HUES6 (cell line): Measurements from ENCODE around the gene P4HA3.

Source experiments
- H3K27ac ChIP-seq: 2 replicates; pipeline ENCODE4 v1.7.0; 2013; ENCODE audit warnings: low read depth, mild to moderate bottlenecking, low read length, inconsistent platforms
- H3K27me3 ChIP-seq: 2 replicates; pipeline ENCODE4 v1.6.1; 2013; ENCODE audit warnings: low read length; ENCODE audit not compliant: control insufficient read depth, insufficient read depth
- H3K36me3 ChIP-seq: 2 replicates; pipeline ENCODE4 v1.6.1; 2013; ENCODE audit warnings: low read length; ENCODE audit not compliant: control insufficient read depth, insufficient read depth
- H3K4me1 ChIP-seq: 2 replicates; pipeline ENCODE4 v1.6.1; 2013; ENCODE audit warnings: low read length; ENCODE audit not compliant: control insufficient read depth, insufficient read depth
- H3K4me3 ChIP-seq: 2 replicates; pipeline ENCODE4 v1.5.1; 2013; ENCODE audit warnings: low read depth, low read length
- H3K9ac ChIP-seq: one replicate; pipeline ENCODE4 v1.6.1; 2013; ENCODE audit warnings: mild to moderate bottlenecking, low read length
- H3K9me3 ChIP-seq: 2 replicates; pipeline ENCODE4 v1.6.1; 2013; ENCODE audit warnings: low read depth, low read length; ENCODE audit not compliant: control insufficient read depth, insufficient read depth

The P4HA3 gene

DNA sequence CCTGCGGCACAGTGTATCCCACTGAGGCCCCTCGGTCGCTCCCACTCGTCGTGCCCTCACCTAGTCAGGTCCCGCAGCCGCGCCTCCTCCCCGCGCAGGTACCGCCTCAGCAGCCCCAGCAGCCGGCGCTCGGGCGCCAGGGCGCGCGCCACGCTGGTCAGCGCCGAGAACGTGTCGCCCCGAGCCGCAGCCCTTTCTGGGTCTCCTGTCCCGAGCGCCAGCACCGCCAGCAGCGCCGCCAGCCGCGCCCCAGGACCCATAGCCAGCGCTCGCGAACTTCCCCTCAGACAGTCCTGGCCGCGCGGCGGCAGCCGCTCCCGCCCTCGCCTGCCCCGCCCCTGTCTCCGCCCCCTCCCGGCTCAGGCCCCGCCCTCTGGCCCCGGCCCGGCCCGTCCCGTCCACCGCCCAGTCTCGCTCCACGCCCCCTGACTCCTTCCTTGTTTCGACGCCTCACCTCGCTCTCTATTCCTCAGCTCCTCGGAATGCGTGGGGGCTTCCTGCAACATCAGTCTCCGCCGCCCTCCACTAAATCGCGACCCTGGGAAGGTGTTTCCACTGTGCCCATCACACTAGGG is at the start of gene P4HA3:
P4HA3 (minus strand) TSS at position 289 of the 575 bp plus-strand sequence; CDS start at position 260, 29 bp downstream.
- H3K36me3 ChIP-seq, result no peaks in the 10 kb centered on the region
- H3K9me3 ChIP-seq, result 0 out of 2 replicates have a peak, but pooled peaks cover 1% of the 10 kb centered on the region
- H3K27ac ChIP-seq, result no peak within 1 kb of the TSS
- 0 out of 2 replicates have a peak, but pooled peaks cover 2% of the 10 kb centered on the region for H3K4me1 ChIP-seq
- H3K27me3 ChIP-seq, result peaks cover 62% of the 10 kb centered on the region
- no peak within 1 kb of the TSS for H3K9ac ChIP-seq
- peak within 1 kb of the TSS; percentile 63 for H3K4me3 ChIP-seq

DNA sequence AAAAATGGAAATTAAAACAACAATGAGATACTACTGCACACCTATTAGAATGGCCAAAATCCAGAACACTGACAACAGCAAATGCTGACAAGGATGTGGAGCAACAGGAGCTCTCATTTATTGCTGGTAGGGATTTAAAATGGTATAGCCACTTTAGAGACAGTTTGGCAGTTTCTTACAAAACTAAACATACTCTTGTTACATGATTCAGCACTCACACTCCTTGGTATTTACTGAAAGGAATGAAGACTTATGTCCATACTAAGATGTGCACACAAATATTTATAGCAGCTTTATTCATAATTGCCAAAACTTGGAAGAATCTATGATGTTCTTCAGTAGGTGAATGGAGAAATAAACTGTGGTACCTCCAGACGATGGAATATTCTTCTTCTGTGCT is 46.0 kb upstream of the P4HA3 start:
- Histone ChIP-seq H3K27me3 (no peaks in the 10 kb centered on the region), H3K9me3 (peaks cover 17% of the 10 kb centered on the region), H3K36me3 (peaks cover 25% of the 10 kb centered on the region), H3K4me3 (no peak overlapping the region), H3K4me1 (no peaks in the 10 kb centered on the region), H3K27ac (no peak overlapping the region), H3K9ac (no peak overlapping the region)

DNA sequence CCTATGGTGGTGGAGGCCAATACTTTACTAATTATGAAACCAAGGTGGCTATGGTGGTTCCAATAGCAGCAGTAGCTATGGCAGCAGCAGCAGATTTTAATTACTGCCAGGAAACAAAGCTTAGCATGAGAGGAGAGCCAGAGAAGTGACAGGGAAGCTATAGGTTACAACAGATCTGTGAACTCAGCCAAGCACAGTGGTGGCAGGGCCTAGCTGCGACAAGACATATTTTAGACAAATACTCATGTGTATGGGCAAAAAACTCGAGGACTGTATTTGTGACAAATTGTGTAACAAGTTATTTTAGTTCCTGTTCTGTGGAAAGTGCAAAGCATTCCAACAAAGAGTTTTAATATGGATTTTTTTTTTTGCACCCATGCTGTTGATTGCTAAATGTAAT is 44.2 kb upstream of the P4HA3 start:
- Histone ChIP-seq H3K36me3 (peaks cover 30% of the 10 kb centered on the region), H3K27ac (no peak overlapping the region), H3K4me1 (no peaks in the 10 kb centered on the region)

DNA sequence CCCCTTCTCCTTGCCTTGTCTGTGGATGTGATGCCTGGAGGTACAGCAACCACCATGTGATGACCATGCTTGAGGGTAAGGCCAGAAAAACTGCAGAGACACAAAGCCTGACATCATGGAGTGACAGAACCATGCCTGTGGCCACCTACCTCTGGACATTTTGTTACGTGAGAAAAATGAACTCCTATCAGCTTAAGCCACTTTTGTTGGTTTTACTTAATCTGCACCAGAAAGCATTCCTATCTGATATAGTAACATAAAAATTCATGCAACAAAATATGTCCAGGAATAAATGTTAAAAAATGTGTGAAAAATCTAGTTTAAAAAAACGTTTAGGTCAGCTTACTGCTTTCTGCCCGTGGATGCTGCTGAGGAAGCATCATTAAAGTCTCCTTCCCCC is 42.6 kb upstream of the P4HA3 start:
- Histone ChIP-seq H3K9ac (no peak overlapping the region), H3K27me3 (no peaks in the 10 kb centered on the region), H3K9me3 (no peaks in the 10 kb centered on the region), H3K27ac (no peak overlapping the region), H3K4me1 (no peaks in the 10 kb centered on the region), H3K4me3 (no peak overlapping the region), H3K36me3 (peaks cover 15% of the 10 kb centered on the region)

More for the DNA sequence above, 44.2 kb upstream of the P4HA3 start:
- Histone ChIP-seq H3K9me3 (peaks cover 13% of the 10 kb centered on the region), H3K4me3 (no peak overlapping the region), H3K27me3 (no peaks in the 10 kb centered on the region), H3K9ac (no peak overlapping the region)

DNA sequence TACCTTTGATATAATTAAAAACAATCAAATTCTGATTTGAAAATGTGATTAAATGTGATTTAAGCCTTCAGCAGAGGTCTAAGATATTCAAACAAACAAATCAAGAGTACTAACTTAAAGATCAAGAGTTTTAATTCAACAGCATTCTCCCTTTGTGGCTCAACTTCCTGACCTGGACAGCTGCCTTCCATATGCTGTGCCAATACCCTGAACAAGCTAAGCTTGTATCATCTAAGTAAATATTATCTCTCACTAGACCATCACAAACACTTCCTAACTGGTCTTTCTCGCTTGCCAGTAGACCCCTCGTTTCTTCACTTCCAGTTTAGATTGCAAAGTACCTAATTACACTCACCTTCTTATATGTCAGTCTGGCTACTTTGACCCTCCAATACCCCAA is 35.9 kb upstream of the P4HA3 start:
- Histone ChIP-seq H3K36me3 (peaks cover 10% of the 10 kb centered on the region; the same call in 1 of the 2 replicates), H3K27ac (no peak overlapping the region), H3K4me1 (no peaks in the 10 kb centered on the region), H3K27me3 (no peaks in the 10 kb centered on the region), H3K4me3 (no peak overlapping the region), H3K9me3 (no peaks in the 10 kb centered on the region), H3K9ac (no peak overlapping the region)

DNA sequence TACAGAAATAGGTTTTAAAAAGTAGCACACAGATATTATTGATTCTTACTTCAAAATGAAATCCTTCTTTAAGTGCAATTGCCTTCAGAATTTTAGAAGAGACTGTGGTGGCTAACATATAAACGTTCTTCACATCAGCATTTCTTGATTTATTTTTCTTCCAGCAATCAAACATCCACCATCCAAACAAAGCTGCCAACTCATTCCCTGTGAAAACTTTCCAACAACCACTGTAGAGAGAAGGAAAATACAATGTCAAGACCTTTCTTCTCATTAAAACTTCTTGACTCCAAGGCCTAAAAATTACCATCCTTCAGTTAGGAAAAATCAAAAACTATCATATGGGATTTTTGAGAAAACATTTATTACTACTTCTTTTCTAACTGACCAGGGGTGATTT is 34.0 kb upstream of the P4HA3 start:
- H3K27me3 ChIP-seq, result no peaks in the 10 kb centered on the region
- H3K27ac ChIP-seq, result no peak overlapping the region
- H3K4me1 ChIP-seq, result no peaks in the 10 kb centered on the region
- no peaks in the 10 kb centered on the region for H3K9me3 ChIP-seq
- no peak overlapping the region for H3K9ac ChIP-seq
- no peak overlapping the region for H3K4me3 ChIP-seq
- H3K36me3 ChIP-seq, result peaks cover 18% of the 10 kb centered on the region; the same call in 1 of the 2 replicates

DNA sequence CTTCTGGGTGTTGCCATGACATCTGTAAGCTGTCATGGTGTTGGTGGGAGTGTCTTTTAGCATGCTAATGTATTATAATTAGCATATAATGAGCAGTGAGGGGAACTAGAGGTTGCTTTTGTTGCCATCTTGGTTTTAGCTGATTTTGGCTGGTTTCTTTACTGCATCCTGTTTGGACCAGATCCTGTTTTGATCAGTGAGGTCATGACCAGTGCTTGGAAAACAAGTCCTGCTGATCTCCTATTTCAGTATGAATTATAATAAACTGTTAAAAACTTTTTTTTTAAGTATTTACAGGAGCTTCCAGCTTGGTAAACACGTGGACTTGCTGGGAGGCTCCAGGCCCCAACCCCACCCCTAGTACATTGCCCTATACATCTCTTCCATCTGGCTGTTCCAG is 30.5 kb upstream of the P4HA3 start:
- peaks cover 27% of the 10 kb centered on the region; the same call in 1 of the 2 replicates for H3K36me3 ChIP-seq
- no peaks in the 10 kb centered on the region for H3K4me1 ChIP-seq
- H3K9me3 ChIP-seq, result no peaks in the 10 kb centered on the region
- no peaks in the 10 kb centered on the region for H3K27me3 ChIP-seq
- H3K27ac ChIP-seq, result no peak overlapping the region
- H3K4me3 ChIP-seq, result no peak overlapping the region
- H3K9ac ChIP-seq, result no peak overlapping the region

DNA sequence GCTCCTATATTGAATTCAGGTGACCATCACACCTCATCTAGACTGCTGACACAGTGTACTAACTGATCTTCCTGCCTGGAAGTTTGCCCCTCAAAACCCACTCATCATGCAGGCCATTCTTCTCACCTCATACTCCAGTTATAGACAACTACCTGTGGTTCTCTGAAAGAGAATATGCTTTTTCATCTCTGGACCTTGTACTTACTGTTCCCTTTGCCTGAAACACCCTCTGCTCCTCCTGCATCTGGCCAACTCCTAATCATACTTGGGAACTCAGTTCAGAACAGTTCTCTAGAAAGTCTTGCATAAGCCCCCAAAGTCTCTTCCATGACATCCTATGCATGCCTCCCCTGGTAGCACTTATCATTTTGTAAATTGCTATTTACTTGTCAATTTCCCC is 28.2 kb upstream of the P4HA3 start:
- Histone ChIP-seq H3K4me3 (no peak overlapping the region), H3K4me1 (no peaks in the 10 kb centered on the region), H3K9me3 (no peaks in the 10 kb centered on the region), H3K9ac (no peak overlapping the region), H3K36me3 (peaks cover 24% of the 10 kb centered on the region; the same call in 1 of the 2 replicates), H3K27ac (no peak overlapping the region), H3K27me3 (no peaks in the 10 kb centered on the region)

DNA sequence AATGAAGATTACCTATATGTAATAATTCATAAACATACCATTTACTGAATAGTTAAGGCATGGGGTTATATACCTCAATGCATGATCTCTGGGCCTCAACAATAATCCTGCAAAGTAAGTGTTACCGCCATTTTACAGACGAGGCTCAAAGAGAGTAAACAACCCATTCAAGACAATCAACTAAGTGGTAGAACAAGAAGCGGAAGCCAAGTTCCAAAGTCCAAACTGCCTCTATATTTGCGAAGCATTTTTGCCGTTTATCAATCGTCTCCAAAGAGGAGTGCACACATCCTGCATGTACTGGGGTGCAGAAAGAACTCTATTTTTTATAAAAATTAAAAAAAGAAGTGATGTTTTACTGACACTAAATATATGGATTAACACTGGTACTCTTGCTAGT is 27.5 kb upstream of the P4HA3 start:
- Histone ChIP-seq H3K9ac (no peak overlapping the region), H3K4me1 (no peaks in the 10 kb centered on the region), H3K36me3 (peaks cover 24% of the 10 kb centered on the region; the same call in 1 of the 2 replicates), H3K9me3 (no peaks in the 10 kb centered on the region), H3K27ac (no peak overlapping the region), H3K27me3 (no peaks in the 10 kb centered on the region), H3K4me3 (no peak overlapping the region)

DNA sequence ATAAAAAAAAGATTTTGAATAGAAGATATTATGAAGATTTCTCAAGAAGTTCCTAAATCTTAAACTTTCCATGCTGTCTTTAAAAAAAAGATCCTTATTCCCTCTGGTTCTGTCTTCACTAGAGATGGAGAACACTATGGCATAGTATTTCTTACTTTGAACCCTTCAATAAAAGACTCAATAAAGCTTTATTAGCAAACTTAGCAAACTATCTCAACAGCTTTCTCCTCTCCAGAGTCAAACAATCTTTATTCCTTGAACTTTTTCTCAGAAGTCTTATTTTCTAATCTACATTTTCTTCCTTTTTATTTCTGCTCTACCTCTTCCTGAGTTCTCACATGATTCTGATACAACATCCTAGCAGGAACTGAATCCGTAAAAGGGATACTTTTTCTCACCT is 21.8 kb upstream of the P4HA3 start:
- no peak overlapping the region for H3K4me3 ChIP-seq
- peaks cover 4% of the 10 kb centered on the region; the same call in 1 of the 2 replicates for H3K36me3 ChIP-seq
- H3K9me3 ChIP-seq, result 0 out of 2 replicates have a peak, but pooled peaks cover under 1% of the 10 kb centered on the region

DNA sequence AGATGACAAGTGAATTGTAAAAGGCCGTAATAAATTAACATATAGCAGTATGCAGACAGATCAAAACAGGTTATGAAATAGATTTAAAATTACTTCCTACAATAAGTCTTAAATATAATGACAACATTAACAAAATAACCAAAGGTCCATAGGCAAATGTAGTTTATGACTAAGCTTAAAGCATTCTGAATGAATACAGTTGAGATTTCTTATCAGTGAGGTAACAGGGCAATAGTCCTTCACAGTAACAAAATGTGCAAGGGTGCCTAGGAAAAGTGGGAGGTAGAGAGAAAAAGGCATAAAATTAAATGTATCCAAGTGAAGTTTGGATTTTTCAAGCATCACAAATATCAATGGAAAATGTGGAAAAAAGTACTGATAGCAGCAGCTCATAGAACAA is 20.9 kb upstream of the P4HA3 start:
- H3K27ac ChIP-seq, result no peak overlapping the region
- no peaks in the 10 kb centered on the region for H3K4me1 ChIP-seq
- no peaks in the 10 kb centered on the region for H3K27me3 ChIP-seq
- 0 out of 2 replicates have a peak, but pooled peaks cover 4% of the 10 kb centered on the region for H3K9me3 ChIP-seq
- no peak overlapping the region for H3K4me3 ChIP-seq
- H3K36me3 ChIP-seq, result no peaks in the 10 kb centered on the region; the same call in 1 of the 2 replicates
- H3K9ac ChIP-seq, result no peak overlapping the region

More for the DNA sequence above, 21.8 kb upstream of the P4HA3 start:
- Histone ChIP-seq H3K4me1 (no peaks in the 10 kb centered on the region), H3K9ac (no peak overlapping the region), H3K27me3 (no peaks in the 10 kb centered on the region), H3K27ac (no peak overlapping the region)
